NB4 (cell line): Measurements from ENCODE around the gene DCLRE1C.

ENCODE experiments used
- CTCF ChIP-seq: IDR thresholded peaks from one replicate; pipeline ENCODE4 v1.5.1; 2012; ENCODE audit warnings: low read depth, low read length
- POLR2A ChIP-seq: IDR thresholded peaks from 2 replicates; pipeline ENCODE4 v1.6.1; 2011; ENCODE audit warnings: mild to moderate bottlenecking; ENCODE audit not compliant: insufficient read length; ENCODE audit errors: extremely low read depth

GRCh38 chr10:14917827-14918226, 36.1 kb downstream of the DCLRE1C start:
- TF ChIP-seq CTCF (no peak), POLR2A (no peak)
